Type B pancreatic cell (in vitro differentiated cells): Measurements from ENCODE around the gene ATF7IP2. TPM values are rescaled to one million over a fixed set of nuclear protein-coding genes. Genes with fewer than 3 reads are reported as not detected.
A peak's percentile ranks its signal among the peaks of the same experiment; 100 is the strongest.

Experiments used
- DNase-seq: peaks from one replicate; pipeline ENCODE4 v3.0.0; 2021; ENCODE audit warnings: mixed read lengths; ENCODE audit not compliant: unreplicated experiment; ENCODE audit errors: extremely low spot score
- H3K27ac Mint-ChIP-seq: 2 replicates; pipeline ENCODE4 v1.8.0; 2021; ENCODE audit warnings: mild to moderate bottlenecking, mixed read lengths
- H3K27me3 Mint-ChIP-seq: 2 replicates; pipeline ENCODE4 v1.8.0; 2021; ENCODE audit warnings: mixed read lengths
- H3K36me3 Mint-ChIP-seq: 2 replicates; pipeline ENCODE4 v1.8.0; 2021; ENCODE audit warnings: mixed read lengths
- H3K4me1 Mint-ChIP-seq: one replicate; pipeline ENCODE4 v1.8.0; 2021; ENCODE audit warnings: mixed read lengths; ENCODE audit not compliant: unreplicated experiment
- H3K4me3 Mint-ChIP-seq: 2 replicates; pipeline ENCODE4 v1.8.0; 2021; ENCODE audit warnings: mild to moderate bottlenecking, mixed read lengths
- H3K9me3 Mint-ChIP-seq: 2 replicates; pipeline ENCODE4 v1.8.0; 2021; ENCODE audit warnings: mixed read lengths
- total RNA-seq: library from RNA; stranded (reverse); gene quantifications from 2 replicates; pipeline ENCODE4 v1.2.1, GENCODE V29; 2021; ENCODE audit warnings: low replicate concordance
- TF ChIP-seq, protein P1 (sequence below): fragments of 200-600 bp; sonication (generic); conservative IDR thresholded peaks from 2 replicates; pipeline ENCODE4 v1.5.0; 2021; ENCODE audit warnings: antibody characterized with exemption, mild to moderate bottlenecking

Gene ATF7IP2
- total RNA-seq, 1 donor from 2014 or later: 27.5 TPM

DNA sequence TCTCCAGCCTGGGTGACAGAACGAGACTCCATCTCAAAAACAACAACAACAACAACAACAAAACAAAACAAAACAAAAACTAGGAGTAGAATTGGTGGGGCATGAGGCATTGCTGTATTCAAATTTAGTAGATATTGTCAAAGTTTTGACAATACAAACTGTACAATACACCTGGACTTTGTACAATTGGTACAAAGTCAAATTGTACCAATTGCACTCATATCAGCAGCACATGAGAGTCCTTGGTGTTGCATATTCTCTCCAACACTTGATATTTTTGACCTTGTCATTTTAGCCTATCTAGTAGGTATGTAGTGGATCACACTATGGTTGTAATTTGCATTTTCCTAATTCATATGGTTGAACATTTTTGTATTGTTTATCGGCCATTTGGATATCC lies 14.3 kb upstream of the ATF7IP2 start:
- H3K27me3 Mint-ChIP-seq: no peaks in the 10 kb centered on the region
- H3K36me3 Mint-ChIP-seq: no peaks in the 10 kb centered on the region
- no peak for DNase-seq
- H3K9me3 Mint-ChIP-seq: peaks cover 6% of the 10 kb centered on the region
- no peak overlapping the region for H3K4me3 Mint-ChIP-seq
- TF ChIP-seq, protein P1, sequence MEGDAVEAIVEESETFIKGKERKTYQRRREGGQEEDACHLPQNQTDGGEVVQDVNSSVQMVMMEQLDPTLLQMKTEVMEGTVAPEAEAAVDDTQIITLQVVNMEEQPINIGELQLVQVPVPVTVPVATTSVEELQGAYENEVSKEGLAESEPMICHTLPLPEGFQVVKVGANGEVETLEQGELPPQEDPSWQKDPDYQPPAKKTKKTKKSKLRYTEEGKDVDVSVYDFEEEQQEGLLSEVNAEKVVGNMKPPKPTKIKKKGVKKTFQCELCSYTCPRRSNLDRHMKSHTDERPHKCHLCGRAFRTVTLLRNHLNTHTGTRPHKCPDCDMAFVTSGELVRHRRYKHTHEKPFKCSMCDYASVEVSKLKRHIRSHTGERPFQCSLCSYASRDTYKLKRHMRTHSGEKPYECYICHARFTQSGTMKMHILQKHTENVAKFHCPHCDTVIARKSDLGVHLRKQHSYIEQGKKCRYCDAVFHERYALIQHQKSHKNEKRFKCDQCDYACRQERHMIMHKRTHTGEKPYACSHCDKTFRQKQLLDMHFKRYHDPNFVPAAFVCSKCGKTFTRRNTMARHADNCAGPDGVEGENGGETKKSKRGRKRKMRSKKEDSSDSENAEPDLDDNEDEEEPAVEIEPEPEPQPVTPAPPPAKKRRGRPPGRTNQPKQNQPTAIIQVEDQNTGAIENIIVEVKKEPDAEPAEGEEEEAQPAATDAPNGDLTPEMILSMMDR: no peak
- H3K4me1 Mint-ChIP-seq: peaks cover 10% of the 10 kb centered on the region
- no peak overlapping the region for H3K27ac Mint-ChIP-seq

- Mint-ChIP-seq H3K27me3 (no peaks in the 10 kb centered on the region), H3K4me3 (no peak overlapping the region), H3K27ac (no peak overlapping the region), H3K4me1 (peaks cover 10% of the 10 kb centered on the region), H3K9me3 (peaks cover 7% of the 10 kb centered on the region), H3K36me3 (no peaks in the 10 kb centered on the region)
- DNase-seq: no peak
- TF ChIP-seq, protein P1: no peak
Observed at GRCh38 chr16:10373556-10373955, 12.3 kb upstream of the ATF7IP2 start.

GRCh38 chr16:10376229-10376628 lies 9.6 kb upstream of the ATF7IP2 start:
- H3K27ac Mint-ChIP-seq: no peak overlapping the region
- no peak overlapping the region for H3K4me3 Mint-ChIP-seq
- no peaks in the 10 kb centered on the region for H3K4me1 Mint-ChIP-seq
- no peaks in the 10 kb centered on the region for H3K36me3 Mint-ChIP-seq
- TF ChIP-seq, protein P1: no peak
- no peaks in the 10 kb centered on the region for H3K27me3 Mint-ChIP-seq
- peaks cover 7% of the 10 kb centered on the region for H3K9me3 Mint-ChIP-seq
- no peak for DNase-seq

- peaks cover 3% of the 10 kb centered on the region for H3K27me3 Mint-ChIP-seq
Observed at GRCh38 chr16:10383626-10384025, 2.2 kb upstream of the ATF7IP2 start.

GRCh38 chr16:10386517-10387100 lies 748 bp downstream of the ATF7IP2 start:
- Mint-ChIP-seq H3K4me3 (peak overlapping the region; percentile 94), H3K27me3 (peaks cover 3% of the 10 kb centered on the region), H3K9me3 (peaks cover 4% of the 10 kb centered on the region), H3K4me1 (peaks cover 7% of the 10 kb centered on the region), H3K27ac (peak overlapping the region; percentile 93), H3K36me3 (peaks cover 28% of the 10 kb centered on the region)
- no peak for DNase-seq
- TF ChIP-seq, protein P1: no peak

More at GRCh38 chr16:10383626-10384025, 2.2 kb upstream of the ATF7IP2 start:
- Mint-ChIP-seq H3K4me3 (peak overlapping the region; percentile 49), H3K4me1 (peaks cover 7% of the 10 kb centered on the region), H3K9me3 (no peaks in the 10 kb centered on the region), H3K27ac (no peak overlapping the region), H3K36me3 (peaks cover 18% of the 10 kb centered on the region)
- no peak for DNase-seq
- TF ChIP-seq, protein P1: no peak

GRCh38 chr16:10387188-10387617 lies 1.3 kb downstream of the ATF7IP2 start:
- Mint-ChIP-seq H3K4me3 (peak overlapping the region; percentile 94), H3K27ac (peak overlapping the region; percentile 93), H3K27me3 (peaks cover 3% of the 10 kb centered on the region), H3K9me3 (peaks cover 4% of the 10 kb centered on the region), H3K36me3 (peaks cover 28% of the 10 kb centered on the region), H3K4me1 (peaks cover 5% of the 10 kb centered on the region)
- TF ChIP-seq, protein P1: no peak
- no peak for DNase-seq
